K562 (cell line): ENCODE data around the gene KATNAL1. TPM values are rescaled to one million over a fixed set of nuclear protein-coding genes. Genes with fewer than 3 reads are reported as not detected.
A peak's percentile ranks its signal among the peaks of the same experiment; 100 is the strongest.

Experiments used
- ATAC-seq: fragments of 200-7000 bp; cut with Tn5 transposase; 3 replicates; pipeline ENCODE4 v1.9.1; 2020; ENCODE audit warnings: moderate library complexity
- BruUV-seq: library from RNA; stranded (reverse); fragments of 400-500 nt; replicated peaks from 2 replicates; lab custom pipeline; 2021; lab: Mats Ljungman, UMichigan
- CTCF ChIA-PET: fragments of 300-600 bp; formaldehyde crosslinking; extraction: SDS; loops from one replicate; lab custom pipeline; 2021; ENCODE audit warnings: low intra/inter-chr PET ratio; lab: Yijun Ruan, JAX
- POLR2A ChIA-PET: fragments of 300-600, 350-650 bp; sonication (Branson Sonifier 250); formaldehyde crosslinking; extraction: SDS; loops from one replicate; lab custom pipeline; 2021; ENCODE audit warnings: antibody characterized with exemption, inconsistent platforms; lab: Yijun Ruan, JAX
- DNase-seq, 4 experiments: peaks; one replicate each; pipeline versions ENCODE4 v3.0.0 to v3.0.0-alpha.2; 2011 to 2018; ENCODE audit warnings: low spot score in 3 of 4, mixed read lengths in 3 of 4; ENCODE audit errors: extremely low read depth in 1 of 4
- FAIRE-seq: peaks from 2 replicates; lab custom pipeline; 2011; peaks lifted over from hg19 to GRCh38; lab: Jason Lieb, UNC
- H2AFZ ChIP-seq: 2 replicates; pipeline ENCODE4 v1.6.0; 2011; ENCODE audit warnings: low read depth, low read length, control low read depth, inconsistent platforms
- H3K27ac ChIP-seq: fragments of 200-600 bp; 3 replicates; pipeline ENCODE4 v1.8.0; 2011; ENCODE audit warnings: low read depth, mild to moderate bottlenecking, control low read depth, inconsistent platforms, low read length, moderate library complexity, mixed read lengths; ENCODE audit errors: extremely low read depth
- H3K27me3 ChIP-seq, 2 experiments: fragments of 300-600 bp in 1 of 2; 2 replicates in 1 of 2; 3 replicates in 1 of 2; pipeline versions ENCODE4 v1.6.0 to v1.8.0; 2011; ENCODE audit warnings: inconsistent platforms in 2 of 2, low read length in 2 of 2, mild to moderate bottlenecking in 1 of 2, mixed read lengths in 1 of 2, moderate library complexity in 1 of 2; ENCODE audit not compliant: control insufficient read depth in 2 of 2, insufficient read depth in 2 of 2
- H3K36me3 ChIP-seq: fragments of 300-600 bp; 3 replicates; pipeline ENCODE4 v1.8.0; 2011; ENCODE audit warnings: mild to moderate bottlenecking, low read length, inconsistent platforms; ENCODE audit not compliant: control insufficient read depth, insufficient read depth
- H3K4me1 ChIP-seq, 2 experiments: fragments of 200-600 bp in 1 of 2; replicated peaks in 1 of 2; 2 replicates in 1 of 2; 3 replicates in 1 of 2; pipeline versions ENCODE4 v1.5.1 to v1.8.0; 2011; ENCODE audit warnings: inconsistent platforms in 2 of 2, low read length in 2 of 2, mild to moderate bottlenecking in 1 of 2, mixed read lengths in 1 of 2, moderate library complexity in 1 of 2; ENCODE audit not compliant: control insufficient read depth in 2 of 2, insufficient read depth in 2 of 2
- H3K4me2 ChIP-seq: 2 replicates; pipeline ENCODE4 v1.6.1; 2011; ENCODE audit warnings: low read length, control low read depth, inconsistent platforms, mixed read lengths; ENCODE audit not compliant: insufficient read depth
- H3K4me3 ChIP-seq: fragments of 200-600 bp; sonication (generic), shearing (Covaris generic); 2 replicates; pipeline ENCODE4 v1.5.1; 2016; ENCODE audit warnings: control low read depth, inconsistent platforms
- H3K79me2 ChIP-seq: fragments of 200-600 bp; 3 replicates; pipeline ENCODE4 v1.8.0; 2011; ENCODE audit warnings: low read length, inconsistent platforms; ENCODE audit not compliant: control insufficient read depth, insufficient read depth
- H3K9ac ChIP-seq, 2 experiments: 2 replicates each; pipeline versions ENCODE4 v1.6.0 to v1.6.1; 2011; ENCODE audit warnings: low read depth in 2 of 2, low read length in 2 of 2, control low read depth in 1 of 2, inconsistent platforms in 1 of 2, mild to moderate bottlenecking in 1 of 2, mixed read lengths in 1 of 2; ENCODE audit not compliant: insufficient read depth in 1 of 2
- H3K9me1 ChIP-seq: one replicate; pipeline ENCODE4 v1.6.0; 2011; ENCODE audit warnings: inconsistent platforms, mild to moderate bottlenecking, low read length, moderate library complexity; ENCODE audit not compliant: control insufficient read depth, insufficient read depth
- H3K9me3 ChIP-seq: replicated peaks from 2 replicates; pipeline ENCODE4 v1.5.1; 2011; ENCODE audit warnings: low read depth, low read length, inconsistent platforms; ENCODE audit not compliant: control insufficient read depth, insufficient read depth
- H4K20me1 ChIP-seq: replicated peaks from 2 replicates; pipeline ENCODE4 v1.6.1; 2011; ENCODE audit warnings: low read length, inconsistent platforms, mixed read lengths; ENCODE audit not compliant: control insufficient read depth, insufficient read depth
- POU5F1 ChIP-seq: fragments of 150-350 bp; IDR thresholded peaks from 2 replicates; pipeline ENCODE4 v1.6.1; 2014; ENCODE audit warnings: borderline replicate concordance, low read length, low read depth, mild to moderate bottlenecking; ENCODE audit not compliant: partially characterized antibody
- WGBS: fragments of 100-300 bp; shearing (Covaris generic); methylation state at CpG from one replicate; pipeline ENCODE4 v1.1.6; 2016; ENCODE audit warnings: low coverage, mixed read lengths; ENCODE audit not compliant: insufficient coverage; ENCODE audit errors: missing lambda C conversion rate; 5-methylcytosine and 5-hydroxymethylcytosine counted together
- in situ Hi-C: fragments of 300-500 bp; cut with MboI; formaldehyde crosslinking; loops from 4 replicates; pipeline ENCODE4 v1.15.0; 2018; ENCODE audit warnings: inconsistent platforms, mixed read lengths
- intact Hi-C: fragments of 100-400 bp; cut with micrococcal nuclease; formaldehyde crosslinking; loops from 2 replicates; pipeline ENCODE4 v1.14.2; 2022
- polyA plus RNA-seq, 8 experiments: library from polyadenylated mRNA; depleted of rRNA in 4 of 8; stranded (reverse) in 5 of 8; unstranded in 3 of 8; fragments of >200 nt; fragmentation: Nextera tagmentation in 2 of 8; fragmentation: Illumina TruSeq in 1 of 8; extraction: Ambion mirVana in 2 of 8; extraction: Trizol in 1 of 8; gene quantifications; 2 replicates each; pipeline versions ENCODE4 v1.2.1 to v1.2.3, GENCODE V29; 2011 to 2014; ENCODE audit warnings: inconsistent platforms in 1 of 8, missing spikeins in 1 of 8
- total RNA-seq, 7 experiments: library from RNA; depleted of rRNA in 6 of 7; stranded (reverse); fragments of >200 nt in 6 of 7; fragmentation: Illumina TruSeq in 2 of 7; extraction: Trizol in 2 of 7; gene quantifications; 2 replicates each; pipeline versions ENCODE4 v1.2.1 to v1.2.3, GENCODE V29; 2011 to 2021; ENCODE audit warnings: low replicate concordance in 1 of 7
- TF ChIP-seq, protein P1 (sequence below), 2 experiments: IDR thresholded peaks in 1 of 2; conservative IDR thresholded peaks in 1 of 2; 2 replicates each; pipeline ENCODE4 v1.6.1; 2016; ENCODE audit warnings: low read depth in 2 of 2, mild to moderate bottlenecking in 1 of 2, missing compliant biosample characterization in 1 of 2, missing genetic modification characterization in 1 of 2, moderate library complexity in 1 of 2

KATNAL1 gene
- total and polyA plus RNA-seq, 9 of the 15 experiments (the other 6 are each of a cell fraction or from before 2014, with no cell fraction given), result 2.5 to 8.2 (median 5.5) TPM

DNA sequence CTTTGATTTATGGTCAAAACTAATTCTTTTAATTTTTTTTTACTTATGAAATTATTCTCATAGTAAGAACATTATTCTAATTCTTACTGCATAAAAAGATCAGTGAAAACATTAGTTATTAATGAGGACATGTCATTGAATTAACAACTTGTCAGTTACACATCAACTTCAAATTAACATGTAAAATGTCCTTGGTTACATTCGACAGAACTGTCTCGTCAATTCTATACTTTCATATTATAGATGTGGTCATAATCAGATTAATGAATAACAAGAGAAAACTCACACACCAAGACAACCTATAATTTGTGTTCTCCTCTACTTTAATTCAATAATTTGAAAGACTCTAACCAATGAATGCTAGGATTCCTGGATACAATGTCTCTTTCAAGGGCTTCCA lies 66.7 kb downstream of the KATNAL1 start:
- TF ChIP-seq, protein P1, sequence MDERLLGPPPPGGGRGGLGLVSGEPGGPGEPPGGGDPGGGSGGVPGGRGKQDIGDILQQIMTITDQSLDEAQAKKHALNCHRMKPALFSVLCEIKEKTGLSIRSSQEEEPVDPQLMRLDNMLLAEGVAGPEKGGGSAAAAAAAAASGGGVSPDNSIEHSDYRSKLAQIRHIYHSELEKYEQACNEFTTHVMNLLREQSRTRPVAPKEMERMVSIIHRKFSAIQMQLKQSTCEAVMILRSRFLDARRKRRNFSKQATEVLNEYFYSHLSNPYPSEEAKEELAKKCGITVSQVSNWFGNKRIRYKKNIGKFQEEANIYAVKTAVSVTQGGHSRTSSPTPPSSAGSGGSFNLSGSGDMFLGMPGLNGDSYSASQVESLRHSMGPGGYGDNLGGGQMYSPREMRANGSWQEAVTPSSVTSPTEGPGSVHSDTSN (CRISPR knock-in tag; IDR thresholded peaks at IDR 0.05; ENCODE audit: low read depth), result no peak
- TF ChIP-seq, protein P1 (tag; conservative IDR thresholded peaks at IDR 0.05; ENCODE audit: low read depth), result 0 out of 2 replicates have a peak, but pooled peaks have one; percentile 41
- no peak for TF ChIP-seq POU5F1
- H3K9me1 ChIP-seq, result no peaks in the 10 kb centered on the region
- no peaks in the 10 kb centered on the region for H4K20me1 ChIP-seq
- no peak for DNase-seq
- ATAC-seq, result no peak
- BruUV-seq, result no TSS peak
- no peak overlapping the region for H3K27ac ChIP-seq
- FAIRE-seq, result no peak
- H3K27me3 ChIP-seq, result no peaks in the 10 kb centered on the region
- H3K4me1 ChIP-seq, result no peaks in the 10 kb centered on the region; a peak in 1 of 5 replicates
- in situ Hi-C loops (no loop called here), intact Hi-C loops (no loop called here)
- ChIA-PET CTCF (no interaction called here), POLR2A (interaction anchor here (0.6 kb wide), 1 partner anchor 82 kb away, joined by 3 read pairs; no protein-coding TSS in a partner anchor)
- peaks cover 3% of the 10 kb centered on the region; the same call in 1 of the 3 replicates for H3K36me3 ChIP-seq
- 95% methylated on average over 2 of the region's 2 CpGs for WGBS
- H3K79me2 ChIP-seq, result no peaks in the 10 kb centered on the region
- H2AFZ ChIP-seq, result no peak overlapping the region
- H3K4me3 ChIP-seq, result no peak overlapping the region
- H3K9me3 ChIP-seq, result no peaks in the 10 kb centered on the region
- H3K4me2 ChIP-seq, result no peak overlapping the region
- H3K9ac ChIP-seq, result no peak overlapping the region
